Esophagus squamous epithelium (tissue), 5 donors: ENCODE results near the gene IP6K3. TPM values are rescaled to one million over a fixed set of nuclear protein-coding genes. Genes with fewer than 3 reads are reported as not detected.

ENCODE experiments used
- DNase-seq: peaks from one replicate; lab custom pipeline; 2025; lab: John Stamatoyannopoulos, UW
- H3K27ac ChIP-seq, 4 donors: fragments of 200-600 bp; sonication (generic); one replicate each; pipeline ENCODE4 v1.5.1; 2016 to 2019; ENCODE audit warnings: mild to moderate bottlenecking in 1 of 4
- H3K27me3 ChIP-seq, 4 donors: fragments of 200-600 bp; sonication (generic); 1 replicate in 3 of 4; 2 replicates in 1 of 4; pipeline versions ENCODE4 v1.5.1 to v1.6.0; 2017 to 2021; ENCODE audit warnings: antibody characterized with exemption in 1 of 4
- H3K36me3 ChIP-seq, 3 donors: fragments of 200-600 bp; sonication (generic); one replicate each; pipeline ENCODE4 v1.5.1; 2016 to 2019
- H3K4me1 ChIP-seq, 3 donors: fragments of 200-600 bp; sonication (generic); one replicate each; pipeline ENCODE4 v1.5.1; 2017 to 2019
- H3K4me3 ChIP-seq, 4 donors: fragments of 200-600 bp; sonication (generic); 1 replicate in 3 of 4; 2 replicates in 1 of 4; pipeline ENCODE4 v1.5.1; 2016 to 2019; ENCODE audit warnings: mild to moderate bottlenecking in 2 of 4, moderate library complexity in 1 of 4
- H3K9me3 ChIP-seq, 3 donors: fragments of 200-600 bp; sonication (generic); one replicate each; pipeline ENCODE4 v1.5.1; 2016 to 2019
- CTCF ChIP-seq, 6 experiments: fragments of 450-650 bp in 4 of 6; fragments of 200-600 bp in 2 of 6; sonication (generic) in 2 of 6; IDR thresholded peaks; one replicate each; pipeline ENCODE4 v1.5.1; 2016 to 2019; ENCODE audit warnings: antibody characterized with exemption in 6 of 6, mild to moderate bottlenecking in 4 of 6, moderate library complexity in 4 of 6
- POLR2A ChIP-seq, 4 donors: fragments of 450-650 bp; IDR thresholded peaks; one replicate each; pipeline ENCODE4 v1.6.1; 2017; ENCODE audit warnings: antibody characterized with exemption in 4 of 4, mild to moderate bottlenecking in 4 of 4, moderate library complexity in 3 of 4
- WGBS, 2 donors: methylation state at CpG; one replicate each; pipeline ENCODE4 v1.1.5; 2018; 5-methylcytosine and 5-hydroxymethylcytosine counted together
- intact Hi-C: fragments of 100-400 bp; cut with DNase I; formaldehyde crosslinking; loops from one replicate; pipeline ENCODE4 v1.15.0; 2022
- total RNA-seq, 4 donors: library from RNA; depleted of rRNA; stranded (reverse); fragments of >200 nt; gene quantifications; one replicate each; pipeline ENCODE4 v1.1.0, GENCODE V29; 2016
- donor health status: DM: yes; HTN: yes; CAD: no.

The IP6K3 gene
- total RNA-seq, 4 donors from 2014 or later, result 0.75 to 5.5 (median 1.7) TPM; not detected in 1

GRCh38 chr6:33742092-33742491, 4.6 kb downstream of the IP6K3 start:
- no peak for DNase-seq
- intact Hi-C loops, result no loop called here

GRCh38 chr6:33740794-33741193, 5.9 kb downstream of the IP6K3 start:
- H3K27me3 ChIP-seq, result peaks cover 0 to 26% (median 0%) of the 10 kb centered on the region in 4 donors
- TF ChIP-seq POLR2A (IDR thresholded peaks at IDR 0.05), result no peak
- TF ChIP-seq CTCF (IDR thresholded peaks at IDR 0.05), result no peak
- no peaks in the 10 kb centered on the region for H3K36me3 ChIP-seq
- intact Hi-C loops, result no loop called here
- no peak for DNase-seq
- H3K4me1 ChIP-seq, result peaks cover 0 to 30% (median 18%) of the 10 kb centered on the region in 3 donors
- H3K9me3 ChIP-seq, result no peaks in the 10 kb centered on the region
- no peak overlapping the region for H3K27ac ChIP-seq
- WGBS, 2 donors, result 78% methylated on average over 5 of the region's 5 CpGs
- H3K4me3 ChIP-seq, result no peak overlapping the region

More at GRCh38 chr6:33742092-33742491, 4.6 kb downstream of the IP6K3 start:
- Histone ChIP-seq H3K4me3 (no peak overlapping the region), H3K36me3 (no peaks in the 10 kb centered on the region), H3K4me1 (peaks cover 0 to 34% (median 18%) of the 10 kb centered on the region in 3 donors), H3K27ac (peak overlapping the region in 1 of 4 donors; percentile 19), H3K9me3 (no peaks in the 10 kb centered on the region), H3K27me3 (peaks cover 0 to 33% (median 0%) of the 10 kb centered on the region in 4 donors)
- WGBS, 2 donors, result 50 to 53% methylated on average over 3 to 4 of the region's 9 CpGs
- TF ChIP-seq CTCF (IDR thresholded peaks at IDR 0.05) (no peak), POLR2A (IDR thresholded peaks at IDR 0.05) (no peak)

GRCh38 chr6:33740204-33740608, 6.5 kb downstream of the IP6K3 start:
- no peak for DNase-seq
- Histone ChIP-seq H3K27me3 (peaks cover 0 to 25% (median 0%) of the 10 kb centered on the region in 4 donors), H3K4me3 (no peak overlapping the region), H3K4me1 (peaks cover 0 to 29% (median 17%) of the 10 kb centered on the region in 3 donors), H3K27ac (no peak overlapping the region), H3K9me3 (no peaks in the 10 kb centered on the region), H3K36me3 (peaks cover 0 to under 1% (median 0%) of the 10 kb centered on the region in 3 donors)
- TF ChIP-seq POLR2A (IDR thresholded peaks at IDR 0.05) (no peak), CTCF (IDR thresholded peaks at IDR 0.05) (no peak)
- 78 to 83% methylated on average over 1 to 2 of the region's 6 CpGs for WGBS, 2 donors
- intact Hi-C loops, result no loop called here

- no peak for DNase-seq
- 29 to 43% methylated on average over 1 to 4 of the region's 5 CpGs for WGBS, 2 donors
- no peak overlapping the region for H3K4me3 ChIP-seq
- H3K9me3 ChIP-seq, result no peaks in the 10 kb centered on the region
- no peak overlapping the region for H3K27ac ChIP-seq
- intact Hi-C loops, result no loop called here
- H3K36me3 ChIP-seq, result peaks cover 0 to 4% (median 0%) of the 10 kb centered on the region in 3 donors
- H3K27me3 ChIP-seq, result peaks cover 0 to 20% (median 0%) of the 10 kb centered on the region in 4 donors
- peaks cover 0 to 23% (median 10%) of the 10 kb centered on the region in 3 donors for H3K4me1 ChIP-seq
- TF ChIP-seq POLR2A (IDR thresholded peaks at IDR 0.05) (no peak), CTCF (IDR thresholded peaks at IDR 0.05) (no peak)
These were observed 7.1 kb downstream of the IP6K3 start for GRCh38 chr6:33739571-33739970.

DNA sequence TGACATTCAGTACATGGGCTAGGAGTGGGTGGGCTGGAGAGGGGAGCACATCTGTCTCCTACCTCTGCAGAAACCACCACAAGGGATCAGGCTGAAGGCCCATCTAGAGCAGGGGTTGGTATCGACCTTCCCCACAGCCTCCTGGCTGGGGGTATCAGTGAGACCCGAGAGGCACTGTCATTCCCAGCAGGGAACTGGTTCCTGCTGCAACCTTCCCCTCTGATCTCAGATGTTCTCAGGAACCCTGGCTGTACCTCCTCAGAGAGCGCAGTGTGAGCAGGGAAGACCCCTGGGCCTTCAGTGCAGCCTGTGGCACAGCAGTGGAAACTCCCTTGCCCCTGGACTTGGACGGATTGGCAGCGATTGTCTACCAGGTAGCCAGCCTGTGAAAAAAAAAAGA, 7.8 kb downstream of the IP6K3 start:
- Histone ChIP-seq H3K36me3 (peaks cover 0 to 4% (median 0%) of the 10 kb centered on the region in 3 donors), H3K9me3 (no peaks in the 10 kb centered on the region), H3K4me3 (no peak overlapping the region), H3K27me3 (peaks cover 0 to 17% (median 0%) of the 10 kb centered on the region in 4 donors), H3K4me1 (peaks cover 0 to 16% (median 5%) of the 10 kb centered on the region in 3 donors), H3K27ac (no peak overlapping the region)
- TF ChIP-seq POLR2A (IDR thresholded peaks at IDR 0.05) (no peak), CTCF (IDR thresholded peaks at IDR 0.05) (no peak)
- intact Hi-C loops, result no loop called here
- DNase-seq, result no peak
- 60 to 89% methylated on average over 1 to 4 of the region's 5 CpGs for WGBS, 2 donors
